ENCODE results near the gene SPATA12. TPM values are rescaled to one million over a fixed set of nuclear protein-coding genes. Genes with fewer than 3 reads are reported as not detected.
A peak's percentile ranks its signal among the peaks of the same experiment; 100 is the strongest.

Gene SPATA12, protein sequence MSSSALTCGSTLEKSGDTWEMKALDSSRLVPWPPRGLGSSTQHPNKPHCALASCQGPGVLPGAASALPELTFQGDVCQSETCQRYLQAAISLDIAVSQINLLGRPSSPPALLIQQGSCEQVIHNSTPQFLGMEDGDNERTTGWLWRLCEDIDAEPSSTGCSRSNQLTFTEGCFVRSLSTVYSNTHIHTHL
- total RNA-seq (not detected), polyA plus RNA-seq (not detected)
- long read RNA-seq, donor 1, result 0 reads
- long read RNA-seq, donor 2, result 0 reads
- long read RNA-seq, donor 3, result 0 reads

DNA sequence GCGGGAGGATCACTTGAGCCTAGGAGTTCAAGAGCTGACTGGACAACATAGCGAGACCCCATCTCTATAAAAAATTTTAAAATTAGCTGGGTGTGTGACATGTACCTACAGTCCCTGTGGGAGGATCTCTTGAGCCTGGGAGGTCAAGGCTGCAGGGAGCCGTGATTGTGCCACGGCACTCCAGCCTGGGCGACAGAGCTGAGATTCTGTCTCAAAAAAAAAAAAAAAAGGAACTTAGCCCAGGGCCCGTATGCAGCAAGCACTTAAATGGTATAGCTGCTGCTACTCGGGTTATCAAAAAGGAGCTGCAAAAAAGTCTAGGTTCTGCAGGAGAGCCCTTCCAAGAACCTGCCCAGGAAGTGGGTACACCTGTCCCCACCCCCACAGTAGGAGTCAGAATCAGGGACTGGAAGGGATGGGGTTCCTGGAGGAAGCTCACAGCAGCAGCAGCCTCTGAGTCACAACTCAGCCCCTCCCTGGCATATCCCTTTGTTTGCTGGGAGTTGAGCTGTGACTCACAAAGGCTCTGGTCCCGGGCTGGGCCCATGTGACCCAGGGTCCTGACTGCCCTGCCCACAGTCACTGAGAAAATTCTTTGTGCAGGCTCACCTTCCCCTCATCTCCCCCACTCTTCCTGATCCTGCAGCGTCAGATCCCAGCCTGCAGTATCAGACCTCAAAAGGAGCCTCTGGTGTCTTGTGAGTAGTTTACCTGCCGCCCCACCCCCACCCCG, at the start of gene SPATA12:
SPATA12 (plus strand) TSS at position 576 of the 733 bp plus-strand sequence. CDS start 13,031 bp downstream, outside the sequence.
- H3K9me3 ChIP-seq, result no peaks in the 10 kb centered on the region
- peak within 1 kb of the TSS in 2 of 10 donors; percentile 28 to 40 for H3K27ac ChIP-seq
- peak; percentile 31 to 64 for DNase-seq
- H3K4me3 ChIP-seq, result no peak within 1 kb of the TSS
- intact Hi-C loops (cut with DNase I), result no loop called here
- H3K4me1 ChIP-seq, result peaks cover 3 to 55% (median 12%) of the 10 kb centered on the region in 9 donors
- H3K36me3 ChIP-seq, result no peaks in the 10 kb centered on the region
- peak; percentile 81 to 95 (median 88) for ATAC-seq
- H3K27me3 ChIP-seq, result no peaks in the 10 kb centered on the region
- TF ChIP-seq, protein P1, sequence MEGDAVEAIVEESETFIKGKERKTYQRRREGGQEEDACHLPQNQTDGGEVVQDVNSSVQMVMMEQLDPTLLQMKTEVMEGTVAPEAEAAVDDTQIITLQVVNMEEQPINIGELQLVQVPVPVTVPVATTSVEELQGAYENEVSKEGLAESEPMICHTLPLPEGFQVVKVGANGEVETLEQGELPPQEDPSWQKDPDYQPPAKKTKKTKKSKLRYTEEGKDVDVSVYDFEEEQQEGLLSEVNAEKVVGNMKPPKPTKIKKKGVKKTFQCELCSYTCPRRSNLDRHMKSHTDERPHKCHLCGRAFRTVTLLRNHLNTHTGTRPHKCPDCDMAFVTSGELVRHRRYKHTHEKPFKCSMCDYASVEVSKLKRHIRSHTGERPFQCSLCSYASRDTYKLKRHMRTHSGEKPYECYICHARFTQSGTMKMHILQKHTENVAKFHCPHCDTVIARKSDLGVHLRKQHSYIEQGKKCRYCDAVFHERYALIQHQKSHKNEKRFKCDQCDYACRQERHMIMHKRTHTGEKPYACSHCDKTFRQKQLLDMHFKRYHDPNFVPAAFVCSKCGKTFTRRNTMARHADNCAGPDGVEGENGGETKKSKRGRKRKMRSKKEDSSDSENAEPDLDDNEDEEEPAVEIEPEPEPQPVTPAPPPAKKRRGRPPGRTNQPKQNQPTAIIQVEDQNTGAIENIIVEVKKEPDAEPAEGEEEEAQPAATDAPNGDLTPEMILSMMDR (IDR thresholded peaks at IDR 0.05), result no peak
- 67 to 74% methylated on average over 11 of the region's 11 CpGs for WGBS, 2 donors

DNA sequence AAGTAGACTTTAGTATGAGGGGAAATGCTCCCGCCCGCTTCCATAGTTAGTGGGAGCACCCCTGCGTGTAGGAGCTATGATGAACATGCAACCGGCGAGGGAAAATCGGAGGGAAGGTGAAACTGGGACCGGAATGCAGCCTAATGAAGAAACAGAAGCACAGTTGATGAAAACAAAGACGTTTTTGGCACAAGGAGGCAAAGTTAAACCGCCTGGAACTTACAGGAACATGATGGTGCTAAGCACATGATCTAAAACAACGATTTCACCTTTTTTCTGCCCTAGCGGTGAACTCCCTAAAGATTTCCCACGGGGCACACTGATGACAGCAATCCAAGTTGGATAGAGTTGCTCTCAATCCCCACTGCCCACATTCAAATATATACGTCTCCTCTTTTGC, 49.4 kb upstream of the SPATA12 start:
- TF ChIP-seq, protein P1 (IDR thresholded peaks at IDR 0.05), result no peak
- no peak for ATAC-seq
- WGBS, 2 donors, result 67 to 70% methylated on average over 13 of the region's 13 CpGs
- Histone ChIP-seq H3K27me3 (no peaks in the 10 kb centered on the region), H3K4me3 (no peak overlapping the region), H3K27ac (no peak overlapping the region), H3K9me3 (peaks cover 0 to 3% (median 0%) of the 10 kb centered on the region in 11 donors), H3K36me3 (no peaks in the 10 kb centered on the region), H3K4me1 (peaks cover 4 to 31% (median 25%) of the 10 kb centered on the region in 9 donors)
- DNase-seq, result no peak
- intact Hi-C loops (cut with DNase I), result no loop called here

DNA sequence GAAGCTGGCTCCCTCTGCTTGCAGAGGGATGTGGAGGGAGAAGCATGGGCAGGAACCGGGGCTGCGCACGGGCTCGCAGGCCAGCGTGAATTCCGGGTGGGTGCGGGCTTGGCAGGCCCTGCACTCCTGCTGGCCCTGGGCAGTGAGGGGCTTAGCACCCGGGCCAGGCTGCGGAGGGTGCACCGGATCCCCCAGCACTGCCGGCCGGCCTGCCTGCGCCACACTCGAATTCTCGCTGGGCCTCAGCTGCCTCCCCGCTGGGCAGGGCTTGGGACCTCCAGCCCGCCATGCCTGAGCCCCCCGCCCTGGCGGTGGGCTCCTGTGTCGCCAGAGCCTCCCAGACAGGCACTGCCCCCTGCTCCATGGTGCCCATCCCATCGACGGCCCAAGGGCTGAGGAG, 47.6 kb upstream of the SPATA12 start:
- DNase-seq (no peak), ATAC-seq (no peak)
- no peak overlapping the region for H3K27ac ChIP-seq
- peaks cover 3 to 29% (median 14%) of the 10 kb centered on the region in 9 donors for H3K4me1 ChIP-seq
- intact Hi-C loops (cut with DNase I), result no loop called here
- H3K9me3 ChIP-seq, result peaks cover 0 to 3% (median 0%) of the 10 kb centered on the region in 11 donors
- no peaks in the 10 kb centered on the region for H3K36me3 ChIP-seq
- H3K4me3 ChIP-seq, result no peak overlapping the region
- 97% methylated on average over 21 to 22 of the region's 22 CpGs for WGBS, 2 donors
- H3K27me3 ChIP-seq, result no peaks in the 10 kb centered on the region
- TF ChIP-seq, protein P1 (IDR thresholded peaks at IDR 0.05), result no peak

DNA sequence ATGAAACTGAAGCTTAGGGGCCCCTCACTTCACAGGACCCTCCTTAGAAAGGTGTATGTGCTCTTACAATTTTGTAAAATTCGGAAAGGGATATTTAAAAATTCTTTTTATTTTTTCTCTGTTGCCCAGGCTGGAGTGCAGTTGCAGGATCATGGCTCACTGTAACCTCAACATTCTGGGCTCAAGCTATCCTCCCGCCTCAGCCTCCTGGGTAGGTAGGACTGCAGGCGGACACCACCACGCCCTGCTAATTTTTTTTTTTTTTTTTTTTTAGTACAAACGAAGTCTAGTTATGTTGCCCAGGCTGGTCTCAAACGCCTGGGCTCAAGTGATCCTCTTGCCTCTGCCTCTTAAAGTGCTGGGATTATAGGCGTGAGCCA, 45.1 kb upstream of the SPATA12 start:
- 88 to 94% methylated on average over 7 of the region's 7 CpGs for whole genome bisulfite sequencing, 2 donors
- intact Hi-C loops (cut with DNase I), result no loop called here

More for the DNA sequence above, 45.1 kb upstream of the SPATA12 start:
- H3K36me3 ChIP-seq, result no peaks in the 10 kb centered on the region
- peaks cover 0 to 12% (median 4%) of the 10 kb centered on the region in 9 donors for H3K4me1 ChIP-seq
- H3K27me3 ChIP-seq, result no peaks in the 10 kb centered on the region
- no peak for DNase-seq
- H3K27ac ChIP-seq, result no peak overlapping the region
- H3K9me3 ChIP-seq, result peaks cover 0 to 3% (median 0%) of the 10 kb centered on the region in 11 donors
- no peak for ATAC-seq
- no peak overlapping the region for H3K4me3 ChIP-seq
- TF ChIP-seq, protein P1 (IDR thresholded peaks at IDR 0.05), result no peak

Measured in heart right ventricle (tissue), 16 donors.